NCI-H187 treated with DMSO at 0.1 percent for 48 hours (cell line): Measurements from ENCODE around the gene FBXO47.
"Not testable (repeated sequence)": the region's sequence is repeated elsewhere in the genome, so short reads cannot be mapped to it uniquely, and the experiment has no call there.

Experiments used
- DNase-seq: peaks from one replicate; lab custom pipeline; 2025; lab: John Stamatoyannopoulos, UW

FBXO47 gene

GRCh38 chr17:38980490-38981217, 13.5 kb upstream of the FBXO47 start:
- DNase-seq, result no peak

DNA sequence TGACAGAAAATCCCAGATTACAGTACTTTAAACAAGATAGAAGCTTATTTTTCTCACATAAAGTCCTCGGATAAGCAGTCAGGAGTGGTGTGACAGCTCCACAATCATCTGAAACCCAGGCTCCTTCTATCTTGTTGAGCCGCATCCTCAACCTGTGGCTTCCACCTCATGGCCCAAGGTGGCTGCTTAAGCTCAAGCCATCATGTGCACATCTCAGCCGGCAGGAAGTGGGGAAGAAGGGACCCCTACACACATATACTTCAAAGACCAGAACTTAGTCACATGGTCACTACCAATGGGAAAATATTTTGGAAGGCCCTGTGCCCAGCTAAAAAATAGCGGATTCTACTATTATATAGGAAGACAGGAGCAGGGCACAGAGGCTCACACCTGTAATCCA, 11.0 kb upstream of the FBXO47 start:
- no peak for DNase-seq

DNA sequence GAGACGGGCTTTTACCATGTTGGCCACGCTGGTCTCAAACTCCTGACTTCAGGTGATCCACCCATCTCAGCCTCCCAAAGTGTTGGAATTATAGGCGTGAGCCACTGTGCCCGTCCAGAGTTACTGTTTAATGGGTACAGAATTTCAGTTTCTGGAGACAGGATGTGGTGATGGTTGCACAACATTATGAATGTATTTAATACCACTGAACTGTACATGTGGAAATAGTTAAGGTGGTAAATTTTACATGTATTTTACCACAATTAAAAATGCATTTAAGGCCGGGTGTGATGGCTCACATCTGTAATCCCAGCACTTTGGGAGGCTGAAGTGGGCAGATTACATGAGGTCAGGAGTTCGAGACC, 9.0 kb upstream of the FBXO47 start:
- not testable (repeated sequence) for DNase-seq

DNA sequence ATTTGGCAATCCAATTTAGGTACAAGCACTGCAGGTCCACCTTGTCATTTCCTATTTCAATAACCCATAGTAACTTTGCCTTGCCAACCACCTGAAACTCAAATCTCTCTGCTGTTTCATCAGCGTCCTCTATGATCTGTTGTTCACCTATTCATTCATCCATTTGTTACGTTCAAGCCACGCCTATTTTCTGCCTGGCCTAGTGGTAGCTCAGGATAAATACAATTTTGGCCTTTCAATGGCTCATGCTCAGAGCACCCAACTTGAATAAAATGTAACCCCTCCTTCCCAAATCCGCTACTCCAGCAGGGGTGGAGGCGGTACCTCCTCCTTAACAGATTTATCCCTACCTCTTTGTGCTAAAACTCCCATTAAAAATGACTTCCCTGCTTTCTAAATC, 3.6 kb upstream of the FBXO47 start:
- no peak for DNase-seq

- no peak for DNase-seq
Observed at GRCh38 chr17:38970128-38970527, 2.9 kb upstream of the FBXO47 start.

DNA sequence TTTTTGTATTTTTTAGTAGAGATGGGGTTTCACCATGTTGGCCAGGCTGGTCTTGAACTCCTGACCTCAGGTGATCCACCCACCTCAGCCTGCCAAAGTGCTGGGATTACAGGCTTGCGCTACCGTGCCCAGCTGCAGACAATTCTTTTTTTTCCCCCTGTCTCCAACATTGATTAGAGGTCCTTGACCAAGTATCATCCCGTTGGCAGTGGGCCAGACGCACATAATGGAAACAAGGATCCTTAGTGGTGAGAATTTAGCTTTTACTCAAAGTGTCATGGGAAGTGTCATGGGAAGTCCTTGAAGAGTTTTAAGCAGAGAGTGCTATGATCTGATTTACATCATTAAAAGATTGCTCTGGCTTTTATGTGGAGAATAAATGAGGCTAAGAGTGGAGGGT, 2.1 kb upstream of the FBXO47 start:
- DNase-seq, result no peak

DNA sequence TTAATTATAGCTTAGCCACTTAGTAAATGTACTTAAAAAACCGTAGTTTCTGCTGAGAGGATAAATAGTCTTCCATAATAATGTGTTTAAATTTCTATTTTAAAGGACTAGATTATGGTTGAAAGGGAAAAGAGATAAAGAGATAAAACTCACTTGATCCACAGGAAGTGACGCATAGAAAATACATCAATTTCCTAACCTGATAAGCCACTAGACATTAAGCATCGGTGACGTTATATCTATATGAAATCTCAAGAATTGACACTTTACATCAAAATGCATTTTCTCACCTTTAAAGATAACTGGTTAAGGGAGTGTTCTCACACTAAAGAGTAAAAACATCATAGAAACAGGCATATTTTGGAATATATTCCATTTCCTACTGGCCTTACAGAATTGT, 5.8 kb downstream of the FBXO47 start:
- DNase-seq, result no peak

GRCh38 chr17:38960402-38960801, 6.8 kb downstream of the FBXO47 start:
- DNase-seq, result no peak

DNA sequence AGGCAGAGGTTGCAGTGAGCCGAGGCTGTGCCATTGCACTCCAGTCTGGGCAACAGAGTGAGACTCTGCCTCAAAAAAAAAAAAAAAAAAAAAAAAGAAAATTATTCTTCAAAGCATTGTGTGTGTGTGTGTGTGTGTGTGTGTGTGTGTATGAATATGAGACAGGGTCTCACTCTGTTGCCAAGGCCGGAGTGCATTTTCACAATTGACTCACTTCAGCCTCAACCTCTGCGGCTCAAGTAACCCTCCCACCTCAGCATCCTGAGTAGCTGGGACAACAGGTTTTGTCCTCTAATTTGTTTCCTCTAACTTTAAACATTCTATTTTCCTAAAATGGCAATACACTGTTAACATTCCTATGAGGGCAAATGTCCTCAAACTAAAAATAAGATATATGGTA, 7.7 kb downstream of the FBXO47 start:
- DNase-seq, result no peak

DNA sequence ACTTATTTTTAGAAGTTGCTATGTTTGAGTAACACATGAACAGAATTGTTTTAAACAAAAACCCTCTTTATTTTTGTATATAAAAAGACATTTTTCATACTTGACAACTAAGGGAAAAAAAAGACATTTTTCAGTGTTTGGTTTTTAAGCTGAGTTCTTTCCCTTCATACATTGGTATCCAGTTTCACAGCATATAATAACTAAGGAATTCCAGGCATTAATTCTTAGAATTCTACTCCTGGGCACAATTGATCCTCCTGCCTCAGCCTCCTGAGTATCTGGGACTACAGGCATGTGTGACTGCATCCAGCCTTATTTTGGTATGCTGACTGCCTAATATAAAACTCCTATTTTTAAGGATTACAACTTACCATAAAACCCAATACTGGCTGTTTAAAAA, 8.4 kb downstream of the FBXO47 start:
- no peak for DNase-seq

DNA sequence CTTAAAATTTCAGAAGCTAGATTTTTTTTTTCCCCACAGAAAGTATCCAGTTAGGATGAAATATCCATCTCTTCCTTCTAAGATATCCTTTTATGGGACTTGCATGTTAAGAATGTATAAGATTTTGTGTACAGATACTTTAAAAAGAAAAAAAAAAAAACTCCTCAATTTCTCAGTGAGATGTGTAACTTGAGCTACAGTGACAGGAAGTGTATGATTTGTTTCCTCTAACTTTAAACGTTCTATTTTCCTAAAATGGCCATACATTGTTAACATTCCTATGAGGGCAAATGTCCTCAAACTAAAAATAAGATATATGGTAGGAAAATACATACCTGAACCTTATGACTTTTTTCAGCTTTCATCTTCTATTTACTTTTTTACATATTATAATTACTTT, 8.9 kb downstream of the FBXO47 start:
- DNase-seq, result no peak

- DNase-seq, result not testable (repeated sequence)
Observed at GRCh38 chr17:38953800-38954199, 13.4 kb downstream of the FBXO47 start.

GRCh38 chr17:38947189-38947588, 20.0 kb downstream of the FBXO47 start:
- no peak for DNase-seq

GRCh38 chr17:38943607-38944006, 23.6 kb downstream of the FBXO47 start:
- no peak for DNase-seq

- DNase-seq, result no peak
Observed at GRCh38 chr17:38942696-38943334, 24.4 kb downstream of the FBXO47 start.

GRCh38 chr17:38940404-38940803, 26.8 kb downstream of the FBXO47 start:
- no peak for DNase-seq

GRCh38 chr17:38939987-38940386, 27.2 kb downstream of the FBXO47 start:
- no peak for DNase-seq

- not testable (repeated sequence) for DNase-seq
Observed at GRCh38 chr17:38933962-38934361, 33.2 kb downstream of the FBXO47 start.

DNA sequence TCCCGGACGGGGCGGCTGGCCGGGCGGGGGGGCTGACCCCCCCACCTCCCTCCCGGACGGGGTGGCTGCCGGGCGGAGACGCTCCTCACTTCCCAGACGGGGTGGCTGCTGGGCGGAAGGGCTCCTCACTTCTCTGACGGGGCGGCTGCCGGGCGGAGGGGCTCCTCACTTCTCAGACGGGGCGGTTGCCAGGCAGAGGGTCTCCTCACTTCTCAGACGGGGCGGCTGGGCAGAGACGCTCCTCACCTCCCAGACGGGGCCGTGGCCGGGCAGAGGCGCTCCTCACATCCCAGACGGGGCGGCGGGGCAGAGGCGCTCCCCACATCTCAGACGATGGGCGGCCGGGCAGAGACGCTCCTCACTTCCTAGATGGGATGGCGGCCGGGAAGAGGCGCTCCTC, 36.4 kb downstream of the FBXO47 start:
- DNase-seq, result not testable (repeated sequence)

DNA sequence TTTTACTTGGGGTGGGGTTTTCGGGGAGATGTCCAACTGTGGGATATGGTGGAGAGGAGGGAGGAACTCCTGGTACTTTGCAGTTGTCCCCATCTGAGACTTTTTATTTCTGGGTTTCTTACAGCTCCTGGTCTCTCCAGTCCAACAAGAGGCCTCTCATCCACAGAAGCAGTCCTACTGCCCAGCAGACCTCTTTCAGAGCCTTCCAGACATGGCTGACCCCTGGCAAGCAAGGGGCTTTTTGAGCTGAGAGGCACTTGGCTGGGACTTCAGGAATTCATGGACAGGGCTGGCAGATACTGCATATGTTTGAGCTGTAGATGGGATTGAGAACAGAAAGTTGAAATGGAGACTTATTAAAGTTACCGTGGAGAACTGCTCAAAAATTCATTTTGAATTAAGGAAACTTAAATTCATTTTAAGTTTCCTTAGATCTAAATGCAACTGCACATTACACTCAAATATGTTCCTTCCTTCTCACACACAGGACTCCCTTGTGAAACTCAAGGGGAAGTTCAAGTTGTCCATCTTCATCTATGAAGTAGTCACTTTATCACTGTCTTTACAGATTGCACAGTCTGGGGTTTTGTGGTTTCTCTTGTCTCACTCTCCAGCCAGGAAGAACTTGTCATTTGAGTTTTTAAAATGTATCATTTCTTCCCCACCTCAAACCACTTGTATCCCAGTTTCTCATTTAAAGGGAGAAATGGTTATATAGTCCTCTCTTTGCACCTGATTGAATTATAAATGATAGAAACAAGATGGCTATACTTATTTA, 40.7 kb downstream of the FBXO47 start:
- no peak for DNase-seq

GRCh38 chr17:38925263-38925995, 41.8 kb downstream of the FBXO47 start, which contains the start of gene LASP1NB:
TSS of gene LASP1NB (plus strand) at chr17:38925614.
- no peak for DNase-seq

DNA sequence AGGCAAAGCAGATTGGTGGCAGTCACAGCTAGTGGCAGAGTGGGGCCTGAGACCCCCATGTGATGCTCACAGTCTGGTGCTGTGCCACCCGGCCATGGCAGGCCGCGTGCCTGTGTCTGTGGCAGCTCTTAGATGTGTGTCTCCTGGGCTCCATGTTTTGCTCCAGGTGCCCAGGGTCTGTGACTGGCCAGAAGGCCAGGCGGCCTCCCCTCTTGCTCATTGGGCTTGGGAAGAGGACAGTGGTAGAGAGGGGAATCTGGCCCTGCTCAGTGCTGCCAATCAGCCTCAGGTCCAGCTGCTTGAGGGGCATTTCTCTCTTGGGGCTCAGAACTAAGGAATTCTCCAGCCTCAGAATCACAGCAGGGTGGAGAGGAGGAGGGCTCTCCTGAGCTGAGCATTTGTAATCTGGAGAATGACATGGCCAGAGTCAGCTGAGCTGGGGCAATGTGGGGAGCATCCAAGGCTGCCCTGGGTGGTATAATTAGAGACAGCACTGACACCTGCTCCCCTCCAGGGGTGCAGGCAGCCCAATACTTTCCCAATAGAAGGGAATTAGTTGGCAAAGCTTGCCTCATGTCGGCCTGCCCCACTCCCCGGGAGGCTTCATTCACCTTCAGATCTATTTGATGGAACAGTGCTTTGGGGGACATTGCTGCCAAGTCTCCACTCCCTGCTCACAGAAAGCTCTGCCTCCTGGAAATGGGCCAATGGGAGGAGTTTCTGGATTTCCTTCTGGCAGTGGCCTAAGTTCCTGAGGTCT, 44.5 kb downstream of the FBXO47 start:
- no peak for DNase-seq
